Measurements from ENCODE around the gene SHC3.

SHC3 gene

GRCh38 chr9:89185980-89186379, 7.4 kb upstream of the SHC3 start:
- DNase-seq = peak; percentile 45

- no peak for DNase-seq
Measured at GRCh38 chr9:89183146-89183545, 4.5 kb upstream of the SHC3 start.

- DNase-seq = no peak
Measured at GRCh38 chr9:89182369-89182768, 3.8 kb upstream of the SHC3 start.

- peak; percentile 92 for DNase-seq
Measured at GRCh38 chr9:89179895-89180734, 1.5 kb upstream of the SHC3 start.

GRCh38 chr9:89179540-89179894, 899 bp upstream of the SHC3 start:
- DNase-seq = peak; percentile 21

DNA sequence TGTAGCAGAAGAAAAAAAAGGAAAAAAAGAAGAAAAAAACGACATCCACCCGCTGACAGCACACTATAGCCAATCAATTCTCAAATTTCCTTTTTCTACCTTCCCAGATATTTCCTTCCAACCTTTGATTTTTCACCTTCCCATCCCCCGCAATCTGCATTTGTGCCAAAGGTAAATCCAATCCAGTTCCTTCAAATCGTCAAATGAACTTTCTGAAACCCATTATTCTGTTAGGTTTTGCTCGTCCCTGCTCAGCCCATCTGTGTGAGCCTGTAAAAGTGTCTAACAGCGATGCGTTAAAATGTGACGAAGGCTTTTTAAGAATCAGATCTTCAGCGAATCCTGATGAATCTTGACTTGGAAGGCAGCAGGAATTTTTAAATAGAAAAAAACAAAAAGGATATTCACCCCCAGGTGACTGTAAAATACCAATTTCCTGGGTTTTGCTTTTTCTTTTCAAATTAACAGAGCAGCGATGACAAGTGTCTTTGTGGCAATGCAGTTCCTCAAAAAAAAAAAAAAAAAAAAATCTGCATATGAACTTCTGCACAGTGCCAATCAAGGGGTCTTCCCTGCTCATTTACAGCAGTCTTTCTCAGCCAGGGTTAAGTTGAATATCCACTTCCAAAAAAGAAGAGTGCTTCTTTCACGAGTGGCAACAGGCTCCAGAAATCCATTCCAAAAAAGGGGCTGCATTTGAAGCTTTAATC, 367 bp upstream of the SHC3 start:
- DNase-seq = no peak

- DNase-seq = no peak
Measured at GRCh38 chr9:89177012-89177943, 1.3 kb downstream of the SHC3 start.

DNA sequence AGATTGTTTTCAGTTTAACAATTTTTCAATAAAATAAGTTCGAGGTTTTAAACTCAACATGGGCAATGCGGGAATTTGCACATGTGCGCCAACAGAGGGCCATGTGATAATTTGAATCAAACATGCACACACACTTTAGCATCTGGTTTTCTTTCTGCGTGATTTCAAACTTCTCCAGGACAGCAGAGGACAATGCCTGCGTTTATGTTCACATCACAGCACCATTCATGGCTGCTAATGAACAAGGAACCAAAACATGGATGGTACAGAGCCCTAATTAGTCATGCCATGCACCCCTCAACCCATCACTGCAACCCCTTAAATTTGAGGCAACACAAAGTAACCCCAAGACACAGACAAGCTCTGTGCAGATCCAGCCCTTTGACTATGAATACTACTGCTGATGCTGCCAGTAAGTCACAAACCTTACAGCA, 2.8 kb downstream of the SHC3 start:
- DNase-seq = no peak

DNA sequence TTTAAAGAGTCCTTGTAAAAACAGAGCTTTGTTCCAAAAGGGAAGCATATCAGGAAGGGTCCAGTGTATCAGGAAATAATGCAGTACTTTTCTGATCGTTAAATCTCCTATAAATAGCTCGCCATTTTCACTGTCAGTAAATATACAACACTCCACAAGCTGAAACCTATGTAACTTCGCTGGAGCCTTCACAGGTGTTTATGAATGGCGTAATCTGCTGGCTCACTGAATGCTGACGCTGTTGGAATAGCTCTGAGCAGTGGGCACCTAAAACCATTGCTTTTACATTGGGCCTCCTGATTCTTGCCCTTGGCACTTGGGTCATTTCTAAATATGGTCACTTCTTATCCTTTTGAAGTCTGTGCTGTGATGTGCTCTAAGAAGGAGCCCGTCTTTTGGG, 4.3 kb downstream of the SHC3 start:
- DNase-seq = no peak

DNA sequence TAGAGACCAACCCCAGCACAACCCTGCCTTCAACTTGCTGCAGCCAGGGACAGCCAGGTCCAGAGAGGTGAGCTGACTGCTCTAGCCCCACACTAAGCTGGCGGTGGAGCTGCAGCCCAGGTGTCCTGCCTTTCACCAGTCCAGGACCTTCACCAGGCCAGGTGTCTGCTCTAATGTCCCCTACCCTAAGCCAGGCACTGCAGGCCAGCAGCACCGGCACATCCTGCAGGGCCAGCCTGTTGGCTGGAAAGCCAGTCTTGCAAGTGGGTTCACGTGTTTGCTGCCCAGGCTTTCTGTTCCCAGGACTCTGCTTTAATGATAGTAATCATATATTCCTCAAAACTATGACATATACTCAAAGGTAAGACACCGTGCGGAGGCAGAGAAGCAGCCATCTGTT, 5.5 kb downstream of the SHC3 start:
- no peak for DNase-seq

- DNase-seq = no peak
Measured at GRCh38 chr9:89172398-89172797, 6.2 kb downstream of the SHC3 start.

- DNase-seq = peak; percentile 16
Measured at GRCh38 chr9:89171693-89172092, 6.9 kb downstream of the SHC3 start.

DNA sequence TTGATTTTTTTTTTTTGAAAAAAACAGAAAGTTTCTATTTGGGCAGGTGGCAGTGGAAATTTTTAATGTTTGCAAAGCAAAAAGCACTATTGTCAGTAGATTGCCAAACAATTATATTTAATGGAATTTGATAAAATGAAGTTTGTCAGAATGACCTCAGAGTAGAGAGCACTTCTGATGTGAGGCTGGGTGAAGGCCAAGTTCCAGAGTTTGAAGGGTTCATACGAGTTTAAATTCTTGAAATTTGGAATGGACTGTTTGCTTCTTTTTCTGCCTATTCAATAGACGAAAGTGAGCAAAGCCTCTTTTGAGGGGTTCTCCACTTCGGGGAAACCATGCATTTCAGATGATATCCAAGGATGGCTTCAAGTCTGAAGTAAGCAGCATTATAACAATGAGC, 7.4 kb downstream of the SHC3 start:
- DNase-seq = no peak

GRCh38 chr9:89168901-89169813, 9.5 kb downstream of the SHC3 start:
- no peak for DNase-seq

GRCh38 chr9:89167788-89168187, 10.8 kb downstream of the SHC3 start:
- DNase-seq = no peak

DNA sequence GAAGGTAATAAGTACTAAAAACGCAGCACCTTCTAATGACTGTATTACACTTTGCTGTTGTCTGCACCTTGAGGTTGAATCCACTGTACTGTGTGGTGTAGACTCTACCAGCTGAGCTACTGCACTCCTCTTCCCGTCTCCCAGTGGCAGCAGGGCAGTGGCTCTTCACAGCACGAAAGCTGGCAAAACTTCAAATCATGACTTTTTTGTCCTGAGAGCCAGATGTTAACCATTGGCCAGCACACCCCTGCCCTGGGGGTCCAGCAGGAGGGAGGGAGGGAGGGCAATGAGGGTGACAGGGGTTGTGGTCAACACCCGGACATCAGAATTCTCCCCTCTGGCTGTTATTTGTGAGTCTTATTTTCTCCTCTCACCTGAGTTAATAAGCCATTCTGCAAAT, 11.8 kb downstream of the SHC3 start:
- no peak for DNase-seq

DNA sequence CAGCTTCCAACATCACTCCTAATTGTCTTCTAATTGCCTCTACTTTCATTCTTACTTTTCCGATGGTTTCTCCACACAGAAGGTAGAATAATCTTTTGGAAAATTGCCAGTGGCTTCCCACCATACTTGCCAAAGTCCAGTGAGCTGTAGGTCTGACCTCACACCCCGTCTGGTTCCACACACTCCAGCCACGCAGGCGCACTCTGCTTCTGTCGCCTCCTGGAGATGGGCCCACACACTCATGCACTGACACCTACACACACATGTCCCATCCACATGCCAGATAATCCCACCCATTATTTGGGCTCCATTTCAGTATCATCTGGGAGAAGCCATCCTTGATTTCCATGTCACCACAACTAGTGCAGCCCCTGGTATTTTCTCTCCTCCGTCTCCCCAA, 12.7 kb downstream of the SHC3 start:
- DNase-seq = no peak

DNA sequence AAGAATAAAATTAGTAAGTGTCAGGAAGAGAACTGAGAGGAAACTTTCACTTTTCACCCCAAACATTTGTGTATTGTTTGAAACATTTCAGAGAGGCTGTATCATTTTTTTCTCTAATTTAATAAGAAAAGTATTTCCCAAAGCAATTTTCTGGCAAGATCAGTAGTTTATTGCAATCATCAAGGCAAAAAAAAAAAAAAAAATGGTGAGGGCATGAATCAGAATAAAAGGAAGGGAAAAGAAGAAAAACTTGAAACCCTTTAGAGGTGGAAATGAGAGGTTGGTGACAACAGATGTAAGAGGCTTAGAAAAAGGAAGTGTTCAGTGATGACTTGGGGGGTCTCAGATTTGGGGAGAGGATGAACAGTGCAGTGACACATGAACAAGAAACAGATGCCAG, 13.3 kb downstream of the SHC3 start:
- DNase-seq = no peak

- no peak for DNase-seq
Measured at GRCh38 chr9:89161221-89161620, 17.4 kb downstream of the SHC3 start.

GRCh38 chr9:89160806-89161205, 17.8 kb downstream of the SHC3 start:
- no peak for DNase-seq

- peak; percentile 82 for DNase-seq
Measured at GRCh38 chr9:89154651-89155336, 23.8 kb downstream of the SHC3 start.

GRCh38 chr9:89154218-89154617, 24.4 kb downstream of the SHC3 start:
- DNase-seq = no peak
